GM18861 (cell line): ENCODE measurements around the gene OR8B2.
A peak's percentile ranks its signal among the peaks of the same experiment; 100 is the strongest.
"Not testable (repeated sequence)": the region's sequence is repeated elsewhere in the genome, so short reads cannot be mapped to it uniquely, and the experiment has no call there.

Source experiments
- ATAC-seq: cut with Tn5 transposase; IDR thresholded peaks from one replicate; pipeline ENCODE4 v1.9.1; 2021; ENCODE audit not compliant: unreplicated experiment

The OR8B2 gene

GRCh38 chr11:124384399-124384798, at the start of gene OR8B2:
Gene OR8B2, minus strand, starts transcription at chr11:124384499. Its CDS starts 1,156 bp downstream, at chr11:124383343.
- ATAC-seq = no peak

- ATAC-seq = no peak
These were observed 45.3 kb upstream of the OR8B2 start for GRCh38 chr11:124429599-124429998.

- no peak for ATAC-seq
These were observed 40.2 kb upstream of the OR8B2 start, which contains the start of gene OR8B4 for GRCh38 chr11:124424384-124424921. Gene OR8B4, minus strand, starts transcription at chr11:124424871. Its CDS starts 0 bp downstream, at chr11:124424871.

GRCh38 chr11:124421043-124421442, 36.7 kb upstream of the OR8B2 start:
- no peak for ATAC-seq

GRCh38 chr11:124415356-124415923, 31.1 kb upstream of the OR8B2 start:
- no peak for ATAC-seq

- ATAC-seq = no peak
These were observed 25.6 kb upstream of the OR8B2 start for GRCh38 chr11:124409906-124410305.

- no peak for ATAC-seq
These were observed 21.3 kb upstream of the OR8B2 start for GRCh38 chr11:124405581-124405980.

GRCh38 chr11:124403186-124403585, 18.9 kb upstream of the OR8B2 start:
- not testable (repeated sequence) for ATAC-seq

GRCh38 chr11:124402326-124402922, 18.1 kb upstream of the OR8B2 start:
- ATAC-seq = peak; percentile 91

GRCh38 chr11:124398924-124399323, 14.6 kb upstream of the OR8B2 start, which contains the start of gene OR8B3:
Gene OR8B3, minus strand, starts transcription at chr11:124399024. Its CDS starts 1,673 bp downstream, at chr11:124397351.
- no peak for ATAC-seq

GRCh38 chr11:124396847-124397246, 12.5 kb upstream of the OR8B2 start:
- ATAC-seq = not testable (repeated sequence)

- ATAC-seq = no peak
These were observed 10.1 kb upstream of the OR8B2 start for GRCh38 chr11:124394408-124394807.

- not testable (repeated sequence) for ATAC-seq
These were observed 1.4 kb downstream of the OR8B2 start for GRCh38 chr11:124382857-124383256.

- no peak for ATAC-seq
These were observed 3.7 kb downstream of the OR8B2 start for GRCh38 chr11:124380585-124380984.

GRCh38 chr11:124376280-124376679, 8.0 kb downstream of the OR8B2 start:
- no peak for ATAC-seq

- ATAC-seq = no peak
These were observed 24.7 kb downstream of the OR8B2 start for GRCh38 chr11:124359566-124359965.

- ATAC-seq = no peak
These were observed 37.9 kb downstream of the OR8B2 start for GRCh38 chr11:124346311-124346955.

- ATAC-seq = no peak
These were observed 40.0 kb downstream of the OR8B2 start for GRCh38 chr11:124344346-124344745.

- no peak for ATAC-seq
These were observed 44.2 kb downstream of the OR8B2 start for GRCh38 chr11:124340142-124340447.

- ATAC-seq = no peak
These were observed 44.7 kb downstream of the OR8B2 start for GRCh38 chr11:124339396-124340141.
